AG09309 (cell line): Measurements from ENCODE around the gene OR10G8.

ENCODE experiments used
- DNase-seq: peaks from one replicate; pipeline ENCODE4 v3.0.0-alpha.2; 2010; ENCODE audit warnings: low read depth
- H3K4me3 ChIP-seq: 2 replicates; pipeline ENCODE4 v1.5.1; 2011; ENCODE audit warnings: mild to moderate bottlenecking, low read depth, low read length, moderate library complexity; ENCODE audit not compliant: control insufficient read depth
- CTCF ChIP-seq: IDR thresholded peaks from 2 replicates; pipeline ENCODE4 v1.5.1; 2011; ENCODE audit warnings: mild to moderate bottlenecking, low read depth, low read length, inconsistent platforms; ENCODE audit not compliant: insufficient read depth, control insufficient read depth; ENCODE audit errors: missing control alignments

The OR10G8 gene

DNA sequence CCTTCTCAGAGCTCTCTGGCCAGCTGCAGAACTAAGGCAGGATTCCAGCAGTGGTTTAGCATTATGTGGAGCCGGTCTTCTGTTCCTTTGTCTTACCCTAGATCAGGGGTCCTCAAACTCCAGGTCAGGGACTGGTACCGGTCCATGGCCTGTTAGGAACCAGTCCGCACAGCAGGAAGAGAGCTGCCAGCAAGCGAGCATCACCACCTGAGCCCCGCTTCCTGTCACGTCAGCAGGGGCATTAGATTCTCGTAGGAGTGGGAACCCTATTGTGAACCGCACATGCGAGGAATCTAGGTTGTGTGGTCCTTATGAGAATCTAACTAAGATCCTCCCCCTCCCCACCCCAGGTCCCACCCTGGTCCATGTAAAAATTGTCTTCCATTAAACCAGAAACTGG, 13.0 kb downstream of the OR10G8 start:
- TF ChIP-seq CTCF = no peak
- no peak for DNase-seq

DNA sequence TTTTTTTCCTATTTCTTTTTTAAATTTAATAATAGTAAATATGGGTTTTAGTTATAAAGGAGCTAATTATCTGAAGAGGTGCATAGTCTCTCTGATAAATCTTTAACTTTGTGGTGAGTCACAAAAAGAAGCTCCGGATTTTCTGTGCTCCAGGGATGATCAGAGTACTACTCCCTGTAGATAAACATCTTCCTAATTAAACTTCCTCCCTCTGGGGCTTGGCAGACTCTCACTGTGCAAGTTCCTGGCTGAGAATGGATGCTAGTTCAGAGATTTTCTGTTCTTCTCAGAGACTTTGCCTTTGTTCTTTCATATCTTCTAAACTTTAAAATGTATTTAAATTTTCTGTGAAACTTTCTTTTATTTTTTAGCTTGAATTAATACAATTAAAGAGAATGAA, 14.7 kb downstream of the OR10G8 start, which contains the start of gene OR10G7:
OR10G7 (minus strand) TSS at position 72 of the 400 bp plus-strand sequence. CDS start 2,324 bp downstream, outside the sequence.
- H3K4me3 ChIP-seq = no peak within 1 kb of the TSS
- no peak for TF ChIP-seq CTCF
- no peak for DNase-seq

More for the DNA sequence above, 13.0 kb downstream of the OR10G8 start:
- H3K4me3 ChIP-seq = no peak overlapping the region

GRCh38 chr11:124043420-124043819, 16.8 kb downstream of the OR10G8 start:
- no peak for TF ChIP-seq CTCF
- no peak for DNase-seq
- no peak overlapping the region for H3K4me3 ChIP-seq

GRCh38 chr11:124050748-124051147, 24.1 kb downstream of the OR10G8 start:
- H3K4me3 ChIP-seq = no peak overlapping the region
- TF ChIP-seq CTCF = no peak
- no peak for DNase-seq

GRCh38 chr11:124052966-124053365, 26.4 kb downstream of the OR10G8 start:
- no peak for DNase-seq
- TF ChIP-seq CTCF = no peak
- H3K4me3 ChIP-seq = no peak overlapping the region

DNA sequence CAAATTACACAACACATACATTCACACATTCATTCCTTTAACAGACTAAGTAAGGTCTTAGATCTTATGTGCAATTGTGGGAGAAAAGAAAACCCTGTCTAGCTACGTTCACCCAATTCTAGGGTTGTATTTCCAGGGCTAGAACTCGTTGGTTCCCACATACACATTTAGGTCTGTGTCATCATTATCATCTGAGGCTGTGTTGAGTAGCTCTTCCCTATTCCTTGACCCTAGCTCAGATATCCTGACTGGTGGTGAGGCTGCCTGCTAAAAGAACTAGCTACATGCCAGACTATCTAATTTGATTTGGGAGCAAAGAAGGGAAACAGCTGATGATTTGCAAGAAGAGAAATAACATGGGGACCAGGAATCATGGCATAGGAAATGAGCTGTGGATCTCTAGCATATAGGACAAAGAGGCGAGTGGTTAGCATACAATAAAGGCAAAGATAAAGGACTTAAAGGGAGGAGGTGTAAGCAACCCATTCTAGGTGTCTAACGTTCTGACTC, 42.1 kb downstream of the OR10G8 start:
- no peak for DNase-seq
- TF ChIP-seq CTCF = no peak
- no peak overlapping the region for H3K4me3 ChIP-seq
